HG03521 (cell line): ENCODE results near the gene CYTH4.
A peak's percentile ranks its signal among the peaks of the same experiment; 100 is the strongest.
"Not testable (repeated sequence)": the region's sequence is repeated elsewhere in the genome, so short reads cannot be mapped to it uniquely, and the experiment has no call there.

Experiments used
- ATAC-seq: cut with Tn5 transposase; IDR thresholded peaks from one replicate; pipeline ENCODE4 v1.9.1; 2021; ENCODE audit warnings: mild to moderate bottlenecking, moderate library complexity; ENCODE audit not compliant: unreplicated experiment

Gene CYTH4

DNA sequence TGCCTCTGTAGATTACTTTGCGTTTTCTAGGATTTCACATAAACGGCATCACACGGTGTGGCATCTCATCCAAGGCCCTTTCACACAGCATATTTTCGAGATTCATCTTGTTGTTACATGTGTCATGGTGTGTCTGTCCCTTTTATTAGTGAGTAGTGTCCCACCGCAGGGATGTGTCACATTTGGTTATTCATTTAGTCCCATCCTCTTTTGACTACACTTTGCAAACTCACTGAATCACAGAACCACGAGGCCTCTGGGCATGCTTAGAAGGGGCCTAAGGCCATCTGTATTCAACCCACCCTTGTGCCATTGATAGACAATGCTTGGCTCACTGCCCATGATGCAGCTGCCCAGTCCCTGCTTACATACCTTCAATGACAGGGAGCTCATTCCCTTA is 34.1 kb upstream of the CYTH4 start:
- ATAC-seq = no peak

DNA sequence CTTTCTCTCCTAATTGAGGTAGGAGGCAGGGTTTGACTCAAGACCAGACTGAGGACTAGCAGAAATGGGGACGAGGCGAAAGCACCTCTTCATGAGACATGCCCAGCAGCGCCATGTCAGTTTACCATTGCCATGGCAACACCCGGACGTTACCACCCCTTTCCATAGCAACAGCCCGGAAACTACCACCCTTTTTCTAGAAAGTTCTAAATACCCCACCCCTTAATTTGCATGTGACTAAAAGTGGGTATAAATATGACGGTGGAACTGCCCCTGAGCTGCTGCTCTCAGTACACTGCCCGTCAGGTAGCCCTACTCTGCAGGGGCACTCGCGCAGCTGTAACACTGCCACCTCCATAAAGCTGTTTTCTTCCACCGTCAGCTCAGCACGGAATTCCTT is 32.3 kb upstream of the CYTH4 start:
- no peak for ATAC-seq

DNA sequence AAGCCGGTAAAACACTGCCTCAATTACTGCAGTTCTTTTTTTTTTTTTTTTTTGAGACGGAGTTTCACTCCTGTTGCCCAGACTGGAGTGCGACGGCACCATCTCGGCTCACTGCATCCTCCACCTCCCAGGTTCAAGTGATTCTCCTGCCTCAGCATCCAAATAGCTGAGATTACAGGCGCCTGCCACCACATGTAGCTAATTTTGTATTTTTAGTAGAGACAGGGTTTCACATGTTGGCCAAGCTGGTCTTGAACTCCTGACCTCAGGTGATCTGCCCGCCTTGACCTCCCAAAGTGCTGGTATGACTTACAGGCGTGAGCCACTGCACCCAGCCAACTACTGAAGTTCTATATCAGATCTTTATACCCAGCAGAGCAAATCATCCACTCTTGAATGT is 30.5 kb upstream of the CYTH4 start:
- ATAC-seq = not testable (repeated sequence)

- ATAC-seq = no peak
Measured at GRCh38 chr22:37253126-37253660, 29.1 kb upstream of the CYTH4 start.

- ATAC-seq = no peak
Measured at GRCh38 chr22:37254209-37254866, 28.0 kb upstream of the CYTH4 start.

GRCh38 chr22:37254867-37255233 is 27.5 kb upstream of the CYTH4 start:
- no peak for ATAC-seq

GRCh38 chr22:37255558-37256006 is 26.7 kb upstream of the CYTH4 start:
- ATAC-seq = no peak

- ATAC-seq = no peak
Measured at GRCh38 chr22:37256075-37256726, 26.1 kb upstream of the CYTH4 start.

GRCh38 chr22:37258005-37258752 is 24.1 kb upstream of the CYTH4 start:
- no peak for ATAC-seq

GRCh38 chr22:37258753-37259401 is 23.4 kb upstream of the CYTH4 start:
- ATAC-seq = no peak

GRCh38 chr22:37259540-37260029 is 22.7 kb upstream of the CYTH4 start:
- ATAC-seq = no peak

- no peak for ATAC-seq
Measured at GRCh38 chr22:37260155-37260795, 22.0 kb upstream of the CYTH4 start.

DNA sequence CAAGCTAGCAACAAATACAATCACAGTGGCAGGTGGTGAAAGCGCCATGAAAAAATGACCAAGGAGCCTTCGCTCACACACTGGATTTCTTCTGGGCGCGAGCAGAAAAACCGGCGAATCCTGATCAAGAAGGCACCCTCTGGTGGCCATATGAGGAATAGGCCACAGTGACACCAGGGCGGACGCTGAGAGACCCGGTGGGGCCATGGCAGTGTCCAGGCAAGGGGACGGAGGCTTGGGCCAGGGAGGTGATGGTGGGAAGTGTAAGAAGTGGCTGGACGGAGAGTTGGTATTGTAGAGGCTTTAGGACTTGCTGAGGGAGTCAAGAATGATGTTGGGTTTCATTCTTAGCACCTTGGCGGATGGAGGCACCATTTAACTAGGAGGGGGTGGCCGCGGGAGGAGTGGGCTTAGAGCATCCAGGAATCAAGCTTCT is 21.4 kb upstream of the CYTH4 start:
- ATAC-seq = no peak

DNA sequence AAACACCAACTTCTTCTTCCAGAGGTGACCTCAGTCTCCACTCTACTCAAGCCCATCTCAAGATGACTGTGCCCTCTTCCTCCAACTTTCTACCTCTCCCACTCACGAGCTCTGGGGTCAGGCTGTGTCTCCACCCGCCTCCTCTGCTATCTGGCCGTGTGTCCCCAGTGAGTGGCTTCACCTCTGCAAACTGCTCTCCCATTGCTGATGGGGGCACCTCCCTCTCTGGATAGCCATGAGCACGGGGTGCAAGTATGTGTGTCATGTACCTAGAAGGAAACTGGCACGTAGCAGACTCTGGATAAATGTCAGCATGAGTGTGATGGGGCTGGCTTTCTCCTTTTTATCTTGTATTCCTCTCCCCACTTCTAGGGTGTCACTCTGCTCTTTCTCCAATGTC is 20.0 kb upstream of the CYTH4 start:
- no peak for ATAC-seq

DNA sequence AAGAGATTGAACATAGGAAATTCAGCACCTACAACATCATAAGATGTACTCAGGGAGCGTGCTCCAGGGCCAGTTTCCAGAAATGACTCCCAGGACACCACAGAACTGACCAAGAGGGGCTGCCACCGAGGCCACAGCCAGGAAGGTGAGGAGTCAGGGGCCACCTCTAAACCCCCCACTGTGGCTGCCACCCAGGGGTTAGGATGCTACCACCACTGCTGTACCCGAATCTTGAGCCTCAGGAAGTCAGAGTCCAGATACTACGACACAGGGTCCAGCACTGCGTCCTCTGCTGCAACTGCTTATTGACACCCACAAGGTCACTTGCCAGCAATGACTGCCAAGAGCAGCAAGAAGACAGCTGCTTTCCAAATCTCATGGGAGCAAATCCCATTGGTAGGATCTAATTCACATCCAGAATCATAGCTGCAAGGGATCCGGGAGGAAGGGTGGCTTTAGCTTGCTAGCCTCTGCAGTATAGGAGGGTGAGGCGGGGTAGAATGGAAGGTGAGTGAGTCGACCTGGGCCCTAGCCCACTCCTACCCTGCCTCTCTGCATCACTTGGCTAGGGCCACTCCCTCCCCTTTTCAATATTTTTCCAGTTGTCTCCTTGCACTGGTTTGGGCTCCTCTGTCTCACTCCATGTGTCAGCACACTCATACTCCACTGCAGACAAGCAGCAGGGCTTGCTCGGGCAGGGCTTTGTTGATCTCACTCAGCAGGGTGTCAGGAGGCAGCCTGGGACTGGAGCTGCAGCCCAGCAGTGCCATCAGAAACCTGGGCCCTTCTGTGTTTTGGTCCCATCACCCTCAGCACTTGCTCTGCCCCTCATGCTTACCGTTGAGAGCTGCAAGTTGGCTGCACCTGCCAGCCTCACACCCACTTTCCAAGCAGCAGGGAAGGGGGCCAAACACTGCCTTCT is 18.1 kb upstream of the CYTH4 start:
- no peak for ATAC-seq

DNA sequence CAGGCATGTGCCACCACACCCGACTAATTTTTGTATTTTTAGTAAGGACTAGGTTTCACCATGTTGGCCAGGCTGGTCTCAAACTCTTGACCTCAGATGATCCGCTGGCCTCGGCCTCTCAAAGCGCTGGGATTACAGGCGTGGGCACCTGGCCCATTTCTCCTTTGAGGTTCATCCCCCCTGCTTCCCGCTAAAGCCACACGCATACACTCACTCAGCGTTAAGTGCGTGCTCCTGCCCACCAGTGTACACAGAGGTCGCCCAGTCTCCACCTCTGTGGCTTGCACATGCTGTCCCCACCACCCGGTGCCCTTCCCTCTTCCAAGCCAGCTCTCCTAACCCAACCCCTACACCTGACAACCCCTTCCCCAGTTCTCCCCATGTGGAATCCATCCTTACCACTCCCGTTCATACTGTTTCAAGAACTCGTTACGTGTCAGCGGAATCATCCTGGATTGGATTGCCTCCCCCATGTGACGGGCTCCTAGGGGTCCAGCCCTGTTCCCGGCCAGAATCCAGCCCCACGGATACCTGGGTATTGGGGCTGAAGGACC is 15.7 kb upstream of the CYTH4 start:
- ATAC-seq = no peak

GRCh38 chr22:37267135-37267587 is 15.1 kb upstream of the CYTH4 start:
- ATAC-seq = peak; percentile 75

- no peak for ATAC-seq
Measured at GRCh38 chr22:37267661-37268413, 14.5 kb upstream of the CYTH4 start.
